H9 (cell line): ENCODE measurements around the gene OR51A4. TPM values are rescaled to one million over a fixed set of nuclear protein-coding genes. Genes with fewer than 3 reads are reported as not detected.

Source experiments
- DNase-seq: peaks from one replicate; pipeline ENCODE4 v3.0.0-alpha.2; 2017
- H2AFZ ChIP-seq: one replicate; pipeline ENCODE4 v1.6.1; 2013; ENCODE audit warnings: mild to moderate bottlenecking, low read length, control low read depth, moderate library complexity
- H2AK5ac ChIP-seq: 2 replicates; pipeline ENCODE4 v1.6.1; 2013; ENCODE audit warnings: low read length, control low read depth, mixed read lengths; ENCODE audit not compliant: insufficient read length
- H2BK120ac ChIP-seq: one replicate; pipeline ENCODE4 v1.6.1; 2013; ENCODE audit warnings: low read depth, mild to moderate bottlenecking, low read length, control low read depth, inconsistent platforms; ENCODE audit not compliant: poor library complexity, severe bottlenecking
- H2BK12ac ChIP-seq: 2 replicates; pipeline ENCODE4 v1.6.1; 2013; ENCODE audit warnings: low read length, control low read depth, mixed read lengths, low read depth; ENCODE audit not compliant: insufficient read length
- H2BK15ac ChIP-seq: 2 replicates; pipeline ENCODE4 v1.6.1; 2013; ENCODE audit warnings: low read depth, low read length, control low read depth
- H2BK20ac ChIP-seq: one replicate; pipeline ENCODE4 v1.6.1; 2013; ENCODE audit warnings: low read depth, mild to moderate bottlenecking, low read length, control low read depth, inconsistent platforms; ENCODE audit not compliant: poor library complexity, severe bottlenecking
- H2BK5ac ChIP-seq: 2 replicates; pipeline ENCODE4 v1.6.1; 2013; ENCODE audit warnings: low read length, control low read depth, mixed read lengths; ENCODE audit not compliant: insufficient read length
- H3K14ac ChIP-seq: 2 replicates; pipeline ENCODE4 v1.6.1; 2013; ENCODE audit warnings: low read length, control low read depth; ENCODE audit not compliant: insufficient read depth
- H3K18ac ChIP-seq: 2 replicates; pipeline ENCODE4 v1.6.1; 2013; ENCODE audit warnings: low read depth, mild to moderate bottlenecking, mixed read lengths, low read length, control low read depth; ENCODE audit not compliant: insufficient read length
- H3K23ac ChIP-seq: 2 replicates; pipeline ENCODE4 v1.6.1; 2013; ENCODE audit warnings: low read length, control low read depth, mixed read lengths, low read depth; ENCODE audit not compliant: insufficient read length
- H3K23me2 ChIP-seq: 2 replicates; pipeline ENCODE4 v1.6.1; 2013; ENCODE audit warnings: low read depth, mild to moderate bottlenecking, mixed read lengths, low read length, control low read depth; ENCODE audit not compliant: insufficient read length, poor library complexity, severe bottlenecking
- H3K27ac ChIP-seq: 2 replicates; pipeline ENCODE4 v1.5.1; 2013; ENCODE audit warnings: low read length, control low read depth, mixed read lengths, low read depth; ENCODE audit not compliant: insufficient read length
- H3K27me3 ChIP-seq: 2 replicates; pipeline ENCODE4 v1.6.1; 2013; ENCODE audit warnings: low read length, control low read depth, inconsistent platforms; ENCODE audit not compliant: insufficient read depth
- H3K4ac ChIP-seq: 2 replicates; pipeline ENCODE4 v1.6.1; 2013; ENCODE audit warnings: low read depth, mild to moderate bottlenecking, control low read depth, inconsistent platforms, low read length, moderate library complexity
- H3K4me1 ChIP-seq: 2 replicates; pipeline ENCODE4 v1.6.1; 2013; ENCODE audit warnings: low read length, control low read depth, inconsistent platforms; ENCODE audit not compliant: insufficient read depth
- H3K4me2 ChIP-seq: 2 replicates; pipeline ENCODE4 v1.6.1; 2013; ENCODE audit warnings: low read length, control low read depth, mixed read lengths; ENCODE audit not compliant: insufficient read length, insufficient read depth
- H3K56ac ChIP-seq: 2 replicates; pipeline ENCODE4 v1.6.1; 2013; ENCODE audit warnings: low read depth, mild to moderate bottlenecking, mixed read lengths, low read length, control low read depth; ENCODE audit not compliant: insufficient read length
- H3K79me1 ChIP-seq: 2 replicates; pipeline ENCODE4 v1.6.1; 2013; ENCODE audit warnings: low read depth, mild to moderate bottlenecking, moderate library complexity, low read length, control low read depth, inconsistent platforms; ENCODE audit not compliant: insufficient read depth, poor library complexity, severe bottlenecking
- H3K79me2 ChIP-seq: 2 replicates; pipeline ENCODE4 v1.6.1; 2013; ENCODE audit warnings: low read length, control low read depth, inconsistent platforms; ENCODE audit not compliant: insufficient read depth
- H3K9ac ChIP-seq: 2 replicates; pipeline ENCODE4 v1.6.1; 2013; ENCODE audit warnings: low read length, control low read depth, mixed read lengths; ENCODE audit not compliant: insufficient read length; ENCODE audit errors: extremely low read depth
- H3K9me3 ChIP-seq: one replicate; pipeline ENCODE4 v1.6.1; 2013; ENCODE audit warnings: low read depth, low read length, inconsistent platforms; ENCODE audit not compliant: control insufficient read depth
- H3T11ph ChIP-seq: one replicate; pipeline ENCODE4 v1.6.1; 2013; ENCODE audit warnings: mild to moderate bottlenecking, low read length, control low read depth, inconsistent platforms
- H4K20me1 ChIP-seq: one replicate; pipeline ENCODE4 v1.6.1; 2013; ENCODE audit not compliant: control insufficient read depth, insufficient read length, insufficient read depth
- H4K5ac ChIP-seq: 2 replicates; pipeline ENCODE4 v1.6.1; 2013; ENCODE audit warnings: low read depth, mild to moderate bottlenecking, mixed read lengths, low read length, control low read depth; ENCODE audit not compliant: insufficient read length
- H4K8ac ChIP-seq: replicated peaks from 2 replicates; pipeline ENCODE4 v1.6.1; 2013; ENCODE audit warnings: low read length, control low read depth, mixed read lengths, low read depth; ENCODE audit not compliant: insufficient read length
- H4K91ac ChIP-seq: 2 replicates; pipeline ENCODE4 v1.6.1; 2013; ENCODE audit warnings: low read depth, mild to moderate bottlenecking, moderate library complexity, mixed read lengths, low read length, control low read depth; ENCODE audit not compliant: insufficient read length
- H3K27ac Mint-ChIP-seq, 3 experiments: 2 replicates in 2 of 3; 3 replicates in 1 of 3; pipeline ENCODE4 v1.8.0; 2020 to 2021; ENCODE audit warnings: mixed read lengths in 3 of 3, mild to moderate bottlenecking in 1 of 3, moderate library complexity in 1 of 3
- H3K27me3 Mint-ChIP-seq: 2 replicates; pipeline ENCODE4 v1.8.0; 2021; ENCODE audit warnings: low read depth, mild to moderate bottlenecking, moderate library complexity, mixed read lengths
- H3K36me3 Mint-ChIP-seq, 3 experiments: 2 replicates in 2 of 3; 3 replicates in 1 of 3; pipeline ENCODE4 v1.8.0; 2020 to 2021; ENCODE audit warnings: low read depth in 3 of 3, mixed read lengths in 3 of 3; ENCODE audit not compliant: insufficient read depth in 1 of 3
- H3K4me1 Mint-ChIP-seq, 2 experiments: 2 replicates each; pipeline ENCODE4 v1.8.0; 2020; ENCODE audit warnings: mixed read lengths in 2 of 2
- H3K4me3 Mint-ChIP-seq, 2 experiments: 2 replicates in 1 of 2; 3 replicates in 1 of 2; pipeline ENCODE4 v1.8.0; 2020 to 2021; ENCODE audit warnings: mild to moderate bottlenecking in 2 of 2, mixed read lengths in 2 of 2, moderate library complexity in 1 of 2
- H3K9me3 Mint-ChIP-seq, 2 experiments: 2 replicates in 1 of 2; 3 replicates in 1 of 2; pipeline ENCODE4 v1.8.0; 2020; ENCODE audit warnings: mild to moderate bottlenecking in 2 of 2, mixed read lengths in 2 of 2, moderate library complexity in 1 of 2
- CTCF ChIP-seq: fragments of 200-600 bp; sonication (generic); conservative IDR thresholded peaks from 3 replicates; pipeline ENCODE4 v1.8.0; 2021; ENCODE audit warnings: antibody characterized with exemption, mild to moderate bottlenecking
- long read RNA-seq: library from polyadenylated mRNA; unstranded; transcript quantifications from one replicate; pipeline ENCODE4 v2.0.0, GENCODE V29; 2020
- total RNA-seq: library from RNA; stranded (reverse); gene quantifications from 2 replicates; pipeline ENCODE4 v1.2.1, GENCODE V29; 2021

The OR51A4 gene
- not detected in 2 replicates for total RNA-seq
- long read RNA-seq: 0 reads

- no peak for TF ChIP-seq CTCF
- Histone ChIP-seq H4K91ac (no peak within 1 kb of the TSS), H2BK15ac (no peak within 1 kb of the TSS)
These were observed at the start of gene OR51A4 for GRCh38 chr11:4947505-4947904. Gene OR51A4, minus strand, starts transcription at chr11:4947605. Its CDS starts 505 bp downstream, at chr11:4947100.

More at GRCh38 chr11:4947505-4947904, at the start of gene OR51A4:
- Histone ChIP-seq H3K9me3 (no peaks in the 10 kb centered on the region), H4K8ac (no peak within 1 kb of the TSS), H3K18ac (no peak within 1 kb of the TSS), H3K79me1 (no peaks in the 10 kb centered on the region), H3K56ac (no peak within 1 kb of the TSS), H3K23ac (no peak within 1 kb of the TSS), H3K4ac (no peak within 1 kb of the TSS), H3K4me1 (no peaks in the 10 kb centered on the region), H4K20me1 (no peaks in the 10 kb centered on the region), H3K27ac (no peak within 1 kb of the TSS), H3T11ph (no peak within 1 kb of the TSS), H3K4me2 (no peak within 1 kb of the TSS), H3K79me2 (no peaks in the 10 kb centered on the region), H2BK5ac (no peak within 1 kb of the TSS), H4K5ac (no peak within 1 kb of the TSS), H2AK5ac (no peak within 1 kb of the TSS), H2AFZ (no peak within 1 kb of the TSS), H3K9ac (no peak within 1 kb of the TSS), H2BK12ac (no peak within 1 kb of the TSS), H3K27me3 (no peaks in the 10 kb centered on the region), H3K14ac (no peak within 1 kb of the TSS), H3K23me2 (no peaks in the 10 kb centered on the region), H2BK20ac (no peak within 1 kb of the TSS), H2BK120ac (no peak within 1 kb of the TSS)
- H3K4me1 Mint-ChIP-seq: no peaks in the 10 kb centered on the region
- H3K27me3 Mint-ChIP-seq: no peaks in the 10 kb centered on the region
- no peaks in the 10 kb centered on the region for H3K9me3 Mint-ChIP-seq
- no peak within 1 kb of the TSS for H3K27ac Mint-ChIP-seq
- DNase-seq: no peak
- no peak within 1 kb of the TSS for H3K4me3 Mint-ChIP-seq
- H3K36me3 Mint-ChIP-seq: no peaks in the 10 kb centered on the region
